ENCODE measurements around the gene MPHOSPH10.
"Not testable (repeated sequence)": the region's sequence is repeated elsewhere in the genome, so short reads cannot be mapped to it uniquely, and the experiment has no call there.

- not testable (repeated sequence) for TF ChIP-seq CTCF (optimal IDR thresholded peaks at IDR 0.05 in 1 of 3, IDR thresholded peaks at IDR 0.05 in 1 of 3, conservative IDR thresholded peaks at IDR 0.05 in 1 of 3; ENCODE audit: extremely low read depth in 1 of 3, insufficient read depth in 2 of 3, low read length in 3 of 3); EZH2 (IDR thresholded peaks at IDR 0.05; ENCODE audit: low read length)
These were observed 41.0 kb upstream of the MPHOSPH10 start for GRCh38 chr2:71089475-71089874.

Measured in keratinocyte (primary cell).